ENCODE results near the gene CCSAP. TPM values are rescaled to one million over a fixed set of nuclear protein-coding genes. Genes with fewer than 3 reads are reported as not detected.

The CCSAP gene
- total and polyA plus RNA-seq, 5 experiments from 2014 or later: 1.2 to 9.2 (median 1.5) TPM

DNA sequence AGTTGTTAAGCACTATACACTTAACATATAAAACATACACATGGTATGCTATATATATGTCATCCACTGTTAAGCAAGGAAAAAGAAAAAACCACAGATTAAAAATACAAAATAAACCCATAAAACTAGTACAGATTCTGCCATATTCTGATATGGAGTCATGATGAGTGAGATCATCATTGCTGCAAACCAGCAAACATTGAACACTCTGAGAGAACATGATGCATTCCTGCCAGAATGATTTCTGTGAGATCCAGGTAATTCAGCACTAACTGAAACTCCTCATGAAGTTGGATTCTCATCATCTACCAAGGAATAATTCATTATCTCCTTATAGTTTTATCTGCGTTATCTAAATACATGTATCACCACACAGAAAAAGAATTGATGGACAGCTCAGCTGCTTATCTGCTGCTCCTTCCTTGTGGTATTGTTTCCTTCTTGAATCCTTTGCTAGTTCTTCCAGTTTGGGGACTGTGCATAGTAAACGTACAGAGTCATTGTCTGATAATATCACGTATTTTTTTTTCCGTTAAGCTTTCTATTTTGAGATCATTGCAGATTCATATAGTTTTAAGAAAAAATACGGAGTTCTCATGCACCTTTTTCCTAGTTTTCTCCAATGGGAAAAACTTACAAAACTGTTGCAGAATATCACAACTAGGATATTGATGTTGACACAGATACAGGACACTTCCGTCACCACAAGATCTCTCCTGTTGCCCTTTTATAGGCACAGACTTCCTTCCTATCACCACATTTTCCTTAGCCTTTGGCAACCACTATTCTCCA, 62.6 kb downstream of the CCSAP start:
- H3K27me3 Mint-ChIP-seq: no peaks in the 10 kb centered on the region
- POLR2A ChIA-PET: no interaction called here
- peaks cover 0 to 2% (median 0%) of the 10 kb centered on the region in 9 donors for H3K9me3 Mint-ChIP-seq
- DNase-seq: no peak
- ATAC-seq: no peak
- H3K27ac Mint-ChIP-seq: no peak overlapping the region
- peaks cover 18 to 59% (median 54%) of the 10 kb centered on the region in 4 donors for H3K4me1 Mint-ChIP-seq
- no peak overlapping the region for H3K4me3 Mint-ChIP-seq
- peaks cover 10 to 23% (median 11%) of the 10 kb centered on the region in 3 donors for H3K36me3 Mint-ChIP-seq

DNA sequence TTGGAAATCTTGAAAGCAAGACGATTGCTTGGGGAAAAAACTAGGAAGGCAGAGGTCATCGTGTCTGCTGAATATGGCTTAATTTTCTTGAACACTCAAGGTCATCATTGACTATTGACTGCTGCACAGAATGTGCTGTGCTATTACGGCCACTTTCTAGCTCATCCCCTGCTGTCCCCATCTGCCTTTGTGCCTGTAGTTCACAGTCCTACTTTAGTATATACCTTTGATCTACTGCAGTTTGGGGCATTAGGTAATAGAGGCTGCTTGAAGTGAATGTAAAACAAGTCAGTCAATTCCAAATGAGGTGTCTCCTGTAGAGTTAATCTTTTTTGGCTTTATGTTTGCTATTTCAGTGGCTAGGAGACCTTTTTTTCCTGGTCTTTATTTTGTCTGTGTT, 63.6 kb downstream of the CCSAP start:
- ATAC-seq: no peak
- Mint-ChIP-seq H3K27ac (no peak overlapping the region), H3K4me1 (peaks cover 20 to 60% (median 54%) of the 10 kb centered on the region in 4 donors), H3K27me3 (no peaks in the 10 kb centered on the region), H3K36me3 (peaks cover 10 to 23% (median 11%) of the 10 kb centered on the region in 3 donors), H3K4me3 (no peak overlapping the region), H3K9me3 (peaks cover 0 to 2% (median 0%) of the 10 kb centered on the region in 9 donors)
- POLR2A ChIA-PET: no interaction called here
- DNase-seq: no peak

- Mint-ChIP-seq H3K27me3 (no peaks in the 10 kb centered on the region), H3K4me1 (peaks cover 20 to 65% (median 56%) of the 10 kb centered on the region in 4 donors), H3K36me3 (peaks cover 10 to 23% (median 11%) of the 10 kb centered on the region in 3 donors), H3K9me3 (peaks cover 0 to 2% (median 0%) of the 10 kb centered on the region in 9 donors), H3K27ac (no peak overlapping the region), H3K4me3 (no peak overlapping the region)
- no peak for ATAC-seq
- POLR2A ChIA-PET: no interaction called here
- no peak for DNase-seq
These were observed 64.6 kb downstream of the CCSAP start for GRCh38 chr1:229278120-229278741.

DNA sequence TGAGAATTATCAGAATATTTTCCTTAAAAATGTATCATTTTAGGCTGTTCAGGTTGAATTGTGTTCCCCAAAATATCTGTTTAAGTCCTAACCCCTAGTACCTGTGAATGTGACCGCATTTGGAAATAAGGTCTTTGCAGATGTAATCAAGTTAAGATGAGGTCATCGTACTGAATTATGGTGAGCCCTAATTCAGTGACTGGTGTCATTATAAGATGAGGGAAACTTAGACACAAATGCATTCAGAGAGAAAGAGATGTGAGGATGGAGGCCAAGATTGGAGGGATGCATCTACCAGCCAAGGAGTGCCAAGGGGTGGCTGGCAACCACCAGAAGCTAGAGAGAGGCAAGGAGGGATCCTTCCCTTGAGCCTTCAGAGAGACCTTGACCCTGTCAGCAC, 67.8 kb downstream of the CCSAP start:
- H3K27me3 Mint-ChIP-seq: no peaks in the 10 kb centered on the region
- peaks cover 23 to 56% (median 45%) of the 10 kb centered on the region in 4 donors for H3K4me1 Mint-ChIP-seq
- peaks cover 0 to 2% (median 0%) of the 10 kb centered on the region in 9 donors for H3K9me3 Mint-ChIP-seq
- ATAC-seq (no peak), DNase-seq (no peak)
- no peak overlapping the region for H3K4me3 Mint-ChIP-seq
- H3K36me3 Mint-ChIP-seq: peaks cover 1 to 6% (median 3%) of the 10 kb centered on the region in 3 donors
- peak overlapping the region in 1 of 10 donors; percentile 25 for H3K27ac Mint-ChIP-seq
- POLR2A ChIA-PET: no interaction called here

DNA sequence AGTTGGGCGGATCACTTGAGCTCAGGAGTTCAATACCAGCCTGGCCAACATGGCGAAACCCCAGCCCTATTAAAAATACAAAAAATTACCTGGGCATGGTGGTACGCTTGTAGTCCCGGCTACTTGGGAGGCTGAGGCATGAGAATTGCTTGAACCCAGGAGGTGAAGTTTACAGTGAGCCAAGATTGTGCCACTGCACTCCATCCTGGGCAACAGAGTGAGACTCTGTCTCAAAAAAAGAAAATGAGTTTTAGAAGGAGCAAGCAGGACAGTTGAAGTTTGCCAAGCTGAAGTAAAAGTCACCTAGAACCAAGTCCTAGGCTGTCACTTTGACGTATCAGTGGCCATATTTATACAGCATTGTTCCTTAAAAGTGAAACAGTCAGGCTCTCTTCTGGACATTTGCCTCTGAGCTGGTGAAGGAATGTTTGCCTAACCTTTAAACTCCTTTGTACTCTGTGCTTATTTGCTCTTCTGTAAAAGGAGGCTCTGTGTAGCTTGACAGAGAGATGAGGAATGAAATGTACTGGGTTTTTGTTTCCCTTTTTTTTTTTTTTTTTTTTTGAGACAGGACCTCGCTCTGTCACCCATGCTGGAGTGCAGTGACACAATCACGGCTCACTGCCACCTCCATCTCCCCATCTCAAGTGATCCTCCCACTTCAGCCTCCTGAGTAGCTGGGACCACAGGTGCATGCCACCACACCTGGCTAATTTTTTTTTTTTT, 69.2 kb downstream of the CCSAP start:
- peak overlapping the region in 1 of 10 donors; percentile 40 for H3K27ac Mint-ChIP-seq
- no peak for ATAC-seq

GRCh38 chr1:229272164-229273158, 70.4 kb downstream of the CCSAP start:
- peaks cover 23 to 49% (median 42%) of the 10 kb centered on the region in 4 donors for H3K4me1 Mint-ChIP-seq
- POLR2A ChIA-PET: interaction anchor here (1.3 kb wide), 1 partner anchor 70 kb away, joined by 9 read pairs; the partner anchor contains the start of gene CCSAP
- peaks cover 0 to 4% (median 0%) of the 10 kb centered on the region in 9 donors for H3K9me3 Mint-ChIP-seq
- H3K27me3 Mint-ChIP-seq: no peaks in the 10 kb centered on the region
- ATAC-seq (no peak), DNase-seq (no peak)
- peaks cover 1 to 6% (median 3%) of the 10 kb centered on the region in 3 donors for H3K36me3 Mint-ChIP-seq
- peak overlapping the region; percentile 89 to 98 (median 95) for H3K4me3 Mint-ChIP-seq
- H3K27ac Mint-ChIP-seq: peak overlapping the region in 9 of 10 donors; percentile 7 to 94 (median 90)

More for the DNA sequence above, 69.2 kb downstream of the CCSAP start:
- H3K36me3 Mint-ChIP-seq: peaks cover 1 to 6% (median 3%) of the 10 kb centered on the region in 3 donors
- POLR2A ChIA-PET: interaction anchor here (0.7 kb wide), 1 partner anchor 15 kb away, joined by 3 read pairs; no protein-coding TSS in a partner anchor
- H3K4me1 Mint-ChIP-seq: peaks cover 23 to 49% (median 42%) of the 10 kb centered on the region in 4 donors
- H3K4me3 Mint-ChIP-seq: peak overlapping the region in 1 of 10 donors; percentile 95
- H3K9me3 Mint-ChIP-seq: peaks cover 0 to 2% (median 0%) of the 10 kb centered on the region in 9 donors
- no peak for DNase-seq
- no peaks in the 10 kb centered on the region for H3K27me3 Mint-ChIP-seq

DNA sequence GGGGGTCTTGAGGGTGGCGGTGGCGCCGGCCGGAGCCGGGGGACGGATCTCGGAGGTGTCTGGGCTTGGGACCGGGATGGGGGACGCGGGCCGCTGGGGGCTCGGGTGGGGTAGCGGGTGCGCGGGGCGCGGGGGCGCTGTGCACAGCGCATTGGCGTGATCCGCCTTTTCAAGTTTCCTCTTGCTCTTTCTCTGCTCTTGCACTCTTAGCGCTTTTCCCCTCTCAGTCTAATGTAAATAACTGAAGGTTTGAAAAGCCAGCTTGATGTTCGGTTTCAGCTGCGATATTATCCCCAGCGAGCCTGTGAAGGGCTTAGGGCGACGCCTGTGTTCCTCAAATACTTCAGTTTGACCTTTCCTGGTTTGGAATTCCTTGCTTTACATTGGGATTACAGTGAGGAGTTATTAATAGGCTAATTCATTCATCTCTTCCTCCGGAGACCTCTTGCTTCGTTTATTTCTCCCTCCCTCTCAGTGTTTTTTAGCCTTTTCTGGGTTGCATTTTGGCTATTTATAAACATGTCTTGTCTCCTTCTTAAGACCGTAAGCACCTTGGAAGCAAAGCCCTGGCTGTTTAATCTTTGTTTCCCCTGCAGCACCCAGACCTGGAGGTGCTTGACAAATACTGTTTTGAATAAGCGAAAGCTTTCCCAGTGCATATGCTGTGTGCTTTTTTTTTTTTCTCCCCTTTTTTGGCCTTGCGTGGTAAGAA, 71.2 kb downstream of the CCSAP start:
- H3K27ac Mint-ChIP-seq: peak overlapping the region; percentile 81 to 94 (median 90)
- H3K27me3 Mint-ChIP-seq: no peaks in the 10 kb centered on the region
- peaks cover 1 to 7% (median 6%) of the 10 kb centered on the region in 3 donors for H3K36me3 Mint-ChIP-seq
- H3K4me1 Mint-ChIP-seq: peaks cover 23 to 49% (median 42%) of the 10 kb centered on the region in 4 donors
- H3K9me3 Mint-ChIP-seq: peaks cover 0 to 7% (median 4%) of the 10 kb centered on the region in 9 donors
- peak; percentile 80 to 81 for ATAC-seq
- peak in 8 of 10 donors; percentile 16 to 47 (median 28) for DNase-seq
- H3K4me3 Mint-ChIP-seq: peak overlapping the region; percentile 89 to 98 (median 95)
- POLR2A ChIA-PET: interaction anchor here (0.8 to 1.3 kb wide), 3 partner anchors 22 to 236 kb away, joined by 3 to 9 read pairs (median 3); partner anchors contain the start of genes CCSAP and NUP133

Other genes starting within 250 kb of the CCSAP start
- 10 to 100 TPM; 47.2 to 50.4 TPM for gene RAB4A, start 71.9 kb downstream of the CCSAP start, total RNA-seq
- gene RAB4A, start 71.9 kb downstream of the CCSAP start, polyA plus RNA-seq: 10 to 100 TPM; 16.8 to 22.4 (median 18.3) TPM
- under 1 TPM; 0.34 to 0.36 TPM for gene ACTA1, start 91.0 kb upstream of the CCSAP start, total RNA-seq
- not detected for gene ACTA1, start 91.0 kb upstream of the CCSAP start, polyA plus RNA-seq
- gene NUP133, start 165.3 kb upstream of the CCSAP start, total RNA-seq: 10 to 100 TPM; 44.0 to 46.2 TPM
- gene NUP133, start 165.3 kb upstream of the CCSAP start, polyA plus RNA-seq: 10 to 100 TPM; 14.5 to 17.7 (median 15.5) TPM
- gene ABCB10, start 215.7 kb upstream of the CCSAP start, total RNA-seq: 10 to 100 TPM; 16.3 to 20.5 TPM
- 10 to 100 TPM in 1 of 3 donors, 1 to 10 TPM in 2; 5.1 to 12.8 (median 8.9) TPM for gene ABCB10, start 215.7 kb upstream of the CCSAP start, polyA plus RNA-seq

Data from naive thymus-derived CD8-positive, alpha-beta T cell (primary cell).